Measurements from ENCODE around the gene LMBRD1. TPM values are rescaled to one million over a fixed set of nuclear protein-coding genes. Genes with fewer than 3 reads are reported as not detected.

The LMBRD1 gene
- total RNA-seq, 1 donor from 2014 or later: 26.5 TPM

- Mint-ChIP-seq H3K4me1 (ENCODE audit: unreplicated experiment) (no peaks in the 10 kb centered on the region), H3K36me3 (ENCODE audit: low read depth, unreplicated experiment) (no peaks in the 10 kb centered on the region), H3K27me3 (ENCODE audit: unreplicated experiment) (no peaks in the 10 kb centered on the region), H3K9me3 (ENCODE audit: unreplicated experiment) (no peaks in the 10 kb centered on the region), H3K4me3 (ENCODE audit: unreplicated experiment) (no peak overlapping the region), H3K27ac (ENCODE audit: unreplicated experiment) (no peak overlapping the region)
- peak; percentile 14 for TF ChIP-seq CTCF (IDR thresholded peaks at IDR 0.05; ENCODE audit: unreplicated experiment)
- DNase-seq (ENCODE audit: low spot score): no peak
Measured at GRCh38 chr6:69705954-69706353, 90.9 kb downstream of the LMBRD1 start.

GRCh38 chr6:69704916-69705315, 91.9 kb downstream of the LMBRD1 start:
- H3K27me3 Mint-ChIP-seq (ENCODE audit: unreplicated experiment): no peaks in the 10 kb centered on the region
- TF ChIP-seq CTCF (IDR thresholded peaks at IDR 0.05; ENCODE audit: unreplicated experiment): no peak
- H3K36me3 Mint-ChIP-seq (ENCODE audit: low read depth, unreplicated experiment): no peaks in the 10 kb centered on the region
- no peak for DNase-seq (ENCODE audit: low spot score)
- H3K9me3 Mint-ChIP-seq (ENCODE audit: unreplicated experiment): no peaks in the 10 kb centered on the region
- H3K4me3 Mint-ChIP-seq (ENCODE audit: unreplicated experiment): no peak overlapping the region
- H3K27ac Mint-ChIP-seq (ENCODE audit: unreplicated experiment): no peak overlapping the region
- no peaks in the 10 kb centered on the region for H3K4me1 Mint-ChIP-seq (ENCODE audit: unreplicated experiment)

GRCh38 chr6:69699655-69700054, 97.2 kb downstream of the LMBRD1 start:
- H3K36me3 Mint-ChIP-seq (ENCODE audit: low read depth, unreplicated experiment): peaks cover 3% of the 10 kb centered on the region

GRCh38 chr6:69696273-69696672, 100.5 kb downstream of the LMBRD1 start:
- no peak for TF ChIP-seq CTCF (IDR thresholded peaks at IDR 0.05; ENCODE audit: unreplicated experiment)
- Mint-ChIP-seq H3K36me3 (ENCODE audit: low read depth, unreplicated experiment) (peaks cover 3% of the 10 kb centered on the region), H3K4me3 (ENCODE audit: unreplicated experiment) (no peak overlapping the region)

More at GRCh38 chr6:69699655-69700054, 97.2 kb downstream of the LMBRD1 start:
- H3K27ac Mint-ChIP-seq (ENCODE audit: unreplicated experiment): no peak overlapping the region
- no peak for TF ChIP-seq CTCF (IDR thresholded peaks at IDR 0.05; ENCODE audit: unreplicated experiment)
- no peaks in the 10 kb centered on the region for H3K27me3 Mint-ChIP-seq (ENCODE audit: unreplicated experiment)
- H3K9me3 Mint-ChIP-seq (ENCODE audit: unreplicated experiment): no peaks in the 10 kb centered on the region
- no peak overlapping the region for H3K4me3 Mint-ChIP-seq (ENCODE audit: unreplicated experiment)
- no peak for DNase-seq (ENCODE audit: low spot score)
- H3K4me1 Mint-ChIP-seq (ENCODE audit: unreplicated experiment): no peaks in the 10 kb centered on the region

GRCh38 chr6:69693762-69694161, 103.0 kb downstream of the LMBRD1 start:
- no peak overlapping the region for H3K4me3 Mint-ChIP-seq (ENCODE audit: unreplicated experiment)
- TF ChIP-seq CTCF (IDR thresholded peaks at IDR 0.05; ENCODE audit: unreplicated experiment): no peak
- no peaks in the 10 kb centered on the region for H3K27me3 Mint-ChIP-seq (ENCODE audit: unreplicated experiment)
- H3K36me3 Mint-ChIP-seq (ENCODE audit: low read depth, unreplicated experiment): peaks cover 3% of the 10 kb centered on the region
- DNase-seq (ENCODE audit: low spot score): no peak
- H3K4me1 Mint-ChIP-seq (ENCODE audit: unreplicated experiment): no peaks in the 10 kb centered on the region
- no peak overlapping the region for H3K27ac Mint-ChIP-seq (ENCODE audit: unreplicated experiment)
- H3K9me3 Mint-ChIP-seq (ENCODE audit: unreplicated experiment): no peaks in the 10 kb centered on the region

More at GRCh38 chr6:69696273-69696672, 100.5 kb downstream of the LMBRD1 start:
- Mint-ChIP-seq H3K27me3 (ENCODE audit: unreplicated experiment) (no peaks in the 10 kb centered on the region), H3K9me3 (ENCODE audit: unreplicated experiment) (no peaks in the 10 kb centered on the region), H3K4me1 (ENCODE audit: unreplicated experiment) (no peaks in the 10 kb centered on the region), H3K27ac (ENCODE audit: unreplicated experiment) (no peak overlapping the region)
- DNase-seq (ENCODE audit: low spot score): no peak

Measured in endothelial cell (in vitro differentiated cells).